Measurements from ENCODE around the gene KDM1B. TPM values are rescaled to one million over a fixed set of nuclear protein-coding genes. Genes with fewer than 3 reads are reported as not detected.

KDM1B gene
- total and polyA plus RNA-seq, 2 donors (not counting 3 experiments of a cell fraction or from before 2014, with no cell fraction given) = 3.0 to 10.8 TPM

GRCh38 chr6:18153311-18153703, 1.9 kb upstream of the KDM1B start:
- Histone ChIP-seq H3K4me3 (replicated peaks in 1 of 3; ENCODE audit: insufficient read depth in 1 of 3, low read depth in 1 of 3, low read length in 3 of 3) (no peak overlapping the region), H3K79me2 (ENCODE audit: control insufficient read depth, insufficient read depth, low read length) (no peaks in the 10 kb centered on the region), H3K4me1 (ENCODE audit: control insufficient read depth, extremely low read depth, insufficient read depth, low read length) (peaks cover 19% of the 10 kb centered on the region), H3K9me3 (replicated peaks; ENCODE audit: control insufficient read depth, insufficient read depth, low read length) (no peaks in the 10 kb centered on the region), H3K4me2 (ENCODE audit: insufficient read depth, low read length) (no peak overlapping the region), H3K36me3 (ENCODE audit: control insufficient read depth in 2 of 2, extremely low read depth in 1 of 2, insufficient read depth in 2 of 2, low read length in 2 of 2) (no peaks in the 10 kb centered on the region), H3K9ac (replicated peaks; ENCODE audit: extremely low read depth, insufficient read depth, low read length) (no peak overlapping the region), H2AFZ (ENCODE audit: low read depth, low read length) (no peak overlapping the region), H4K20me1 (replicated peaks; ENCODE audit: control insufficient read depth, extremely low read depth, insufficient read depth, low read length) (no peaks in the 10 kb centered on the region), H3K27me3 (ENCODE audit: control insufficient read depth in 2 of 2, insufficient read depth in 2 of 2, low read length in 2 of 2) (no peaks in the 10 kb centered on the region), H3K9me1 (replicated peaks; ENCODE audit: control insufficient read depth, extremely low read depth, insufficient read depth, low read length) (no peaks in the 10 kb centered on the region), H3K27ac (ENCODE audit: insufficient read depth, low read depth, low read length) (no peak overlapping the region)
- no TSS peak for BruUV-seq (replicated peaks)
- no peak for DNase-seq (ENCODE audit: low read depth, low spot score)
- dilution Hi-C loops (cut with MboI; ENCODE audit: extremely low pct_ligation_motif_present, low sequenced_read_pairs) (no loop called here), intact Hi-C loops (cut with micrococcal nuclease) (loop anchor here (10.0 kb wide), 1 partner anchor 231 kb away; the partner anchor contains the start of gene RNF144B)
- POLR2A ChIA-PET = no interaction called here
- CTCF ChIA-PET = no interaction called here
- no peak for FAIRE-seq
- TF ChIP-seq GATA2 (IDR thresholded peaks at IDR 0.05; ENCODE audit: insufficient read depth, insufficient read length, low read depth, low read length) = no peak
- no peak for TF ChIP-seq MAX (IDR thresholded peaks at IDR 0.05; ENCODE audit: insufficient read depth, insufficient read length)
- no peak for TF ChIP-seq POLR2A (IDR thresholded peaks at IDR 0.05; ENCODE audit: low read depth, low read length)
- TF ChIP-seq MYC (IDR thresholded peaks at IDR 0.05; ENCODE audit: low read depth, low read length) = no peak
- no peak for TF ChIP-seq FOS (IDR thresholded peaks at IDR 0.05; ENCODE audit: borderline replicate concordance, insufficient read depth, low read length)
- no peak for TF ChIP-seq EZH2 (IDR thresholded peaks at IDR 0.05; ENCODE audit: borderline replicate concordance, low read depth, low read length, severe bottlenecking)
- TF ChIP-seq POLR2AphosphoS5 (IDR thresholded peaks at IDR 0.05; ENCODE audit: insufficient read depth, low read depth, low read length) = no peak
- no peak for TF ChIP-seq CTCF (IDR thresholded peaks at IDR 0.05; ENCODE audit: extremely low read depth in 1 of 2, insufficient read depth in 1 of 2, low read depth in 1 of 2, low read length in 2 of 2)
- TF ChIP-seq JUN (IDR thresholded peaks at IDR 0.05; ENCODE audit: borderline replicate concordance, insufficient read depth, insufficient read length, low read depth) = no peak
